SJSA1 (cell line): ENCODE results near the gene EPHB6. TPM values are rescaled to one million over a fixed set of nuclear protein-coding genes. Genes with fewer than 3 reads are reported as not detected.

Experiments
- DNase-seq, 2 experiments: peaks; one replicate each; pipeline ENCODE4 v3.0.0-alpha.2; 2015 to 2020; ENCODE audit warnings: low spot score in 2 of 2, low read depth in 1 of 2
- H3K27ac ChIP-seq: fragments of 250-450 bp; sonication (Bioruptor Pico); 2 replicates; pipeline ENCODE4 v1.5.1; 2020; ENCODE audit warnings: mild to moderate bottlenecking, moderate library complexity
- H3K27me3 ChIP-seq: fragments of 250-450 bp; sonication (Bioruptor Pico); replicated peaks from 2 replicates; pipeline ENCODE4 v1.5.1; 2020; ENCODE audit warnings: mild to moderate bottlenecking, moderate library complexity
- H3K36me3 ChIP-seq: fragments of 250-450 bp; sonication (Bioruptor Pico); 2 replicates; pipeline ENCODE4 v1.5.1; 2020; ENCODE audit warnings: mild to moderate bottlenecking
- H3K4me1 ChIP-seq: fragments of 250-450 bp; sonication (Bioruptor Pico); replicated peaks from 2 replicates; pipeline ENCODE4 v1.6.1; 2021; ENCODE audit warnings: mild to moderate bottlenecking
- H3K4me3 ChIP-seq: fragments of 250-450 bp; sonication (Bioruptor Pico); 2 replicates; pipeline ENCODE4 v1.5.1; 2020; ENCODE audit warnings: mild to moderate bottlenecking
- H3K9me3 ChIP-seq: fragments of 250-450 bp; sonication (Bioruptor Pico); replicated peaks from 2 replicates; pipeline ENCODE4 v1.5.1; 2020; ENCODE audit warnings: mild to moderate bottlenecking
- total RNA-seq: library from RNA; depleted of rRNA; stranded (reverse); fragments of >200 nt; shearing (Covaris generic); gene quantifications from 2 replicates; pipeline ENCODE4 v1.2.3, GENCODE V29; 2014

EPHB6 gene
- total RNA-seq, 1 experiment from 2014 or later, result 0.82 TPM

- Histone ChIP-seq H3K4me3 (no peak overlapping the region), H3K36me3 (no peaks in the 10 kb centered on the region), H3K27me3 (peaks cover 6% of the 10 kb centered on the region; the same call in 1 of the 2 replicates), H3K4me1 (no peaks in the 10 kb centered on the region), H3K27ac (no peak overlapping the region), H3K9me3 (no peaks in the 10 kb centered on the region)
- DNase-seq, result no peak
Observed at GRCh38 chr7:142863891-142864685, 9.2 kb downstream of the EPHB6 start.

GRCh38 chr7:142864980-142865747 is 10.3 kb downstream of the EPHB6 start:
- H3K4me3 ChIP-seq, result no peak overlapping the region
- no peaks in the 10 kb centered on the region for H3K36me3 ChIP-seq
- H3K27ac ChIP-seq, result no peak overlapping the region
- H3K27me3 ChIP-seq, result 0 out of 2 replicates have a peak, but pooled peaks cover 6% of the 10 kb centered on the region
- DNase-seq, result no peak
- H3K4me1 ChIP-seq, result no peaks in the 10 kb centered on the region
- no peaks in the 10 kb centered on the region for H3K9me3 ChIP-seq

GRCh38 chr7:142865766-142866165 is 10.9 kb downstream of the EPHB6 start:
- Histone ChIP-seq H3K4me3 (no peak overlapping the region), H3K36me3 (no peaks in the 10 kb centered on the region), H3K27ac (no peak overlapping the region), H3K4me1 (no peaks in the 10 kb centered on the region), H3K27me3 (0 out of 2 replicates have a peak, but pooled peaks cover 6% of the 10 kb centered on the region), H3K9me3 (no peaks in the 10 kb centered on the region)
- DNase-seq, result no peak

GRCh38 chr7:142866361-142867096 is 11.7 kb downstream of the EPHB6 start:
- DNase-seq, result peak in 1 of 2 experiments; percentile 40
- no peak overlapping the region for H3K27ac ChIP-seq
- no peaks in the 10 kb centered on the region for H3K36me3 ChIP-seq
- H3K4me1 ChIP-seq, result no peaks in the 10 kb centered on the region
- no peak overlapping the region for H3K4me3 ChIP-seq
- H3K9me3 ChIP-seq, result no peaks in the 10 kb centered on the region
- H3K27me3 ChIP-seq, result 0 out of 2 replicates have a peak, but pooled peaks cover under 1% of the 10 kb centered on the region

GRCh38 chr7:142867097-142867378 is 12.2 kb downstream of the EPHB6 start:
- no peaks in the 10 kb centered on the region for H3K36me3 ChIP-seq
- no peak overlapping the region for H3K27ac ChIP-seq
- no peaks in the 10 kb centered on the region for H3K9me3 ChIP-seq
- H3K4me1 ChIP-seq, result no peaks in the 10 kb centered on the region
- H3K27me3 ChIP-seq, result no peaks in the 10 kb centered on the region
- H3K4me3 ChIP-seq, result no peak overlapping the region
- DNase-seq, result no peak

- Histone ChIP-seq H3K36me3 (no peaks in the 10 kb centered on the region), H3K4me1 (no peaks in the 10 kb centered on the region), H3K9me3 (no peaks in the 10 kb centered on the region), H3K27ac (no peak overlapping the region), H3K27me3 (no peaks in the 10 kb centered on the region), H3K4me3 (no peak overlapping the region)
- peak in 1 of 2 experiments; percentile 34 for DNase-seq
Observed at GRCh38 chr7:142867398-142868187, 12.7 kb downstream of the EPHB6 start.

GRCh38 chr7:142868188-142868985 is 13.5 kb downstream of the EPHB6 start:
- Histone ChIP-seq H3K27me3 (no peaks in the 10 kb centered on the region), H3K27ac (no peak overlapping the region), H3K36me3 (no peaks in the 10 kb centered on the region), H3K4me1 (no peaks in the 10 kb centered on the region), H3K4me3 (no peak overlapping the region), H3K9me3 (no peaks in the 10 kb centered on the region)
- peak in 1 of 2 experiments; percentile 32 for DNase-seq

GRCh38 chr7:142868986-142869415 is 14.1 kb downstream of the EPHB6 start:
- Histone ChIP-seq H3K4me1 (no peaks in the 10 kb centered on the region), H3K36me3 (no peaks in the 10 kb centered on the region), H3K9me3 (no peaks in the 10 kb centered on the region), H3K4me3 (no peak overlapping the region), H3K27ac (no peak overlapping the region), H3K27me3 (no peaks in the 10 kb centered on the region)
- DNase-seq, result peak in 1 of 2 experiments; percentile 32

GRCh38 chr7:142869434-142869833 is 14.6 kb downstream of the EPHB6 start:
- no peaks in the 10 kb centered on the region for H3K27me3 ChIP-seq
- H3K36me3 ChIP-seq, result no peaks in the 10 kb centered on the region
- DNase-seq, result no peak
- H3K9me3 ChIP-seq, result no peaks in the 10 kb centered on the region
- no peak overlapping the region for H3K27ac ChIP-seq
- no peaks in the 10 kb centered on the region for H3K4me1 ChIP-seq
- no peak overlapping the region for H3K4me3 ChIP-seq

- Histone ChIP-seq H3K27me3 (no peaks in the 10 kb centered on the region), H3K4me1 (no peaks in the 10 kb centered on the region), H3K4me3 (no peak overlapping the region), H3K27ac (no peak overlapping the region), H3K9me3 (no peaks in the 10 kb centered on the region), H3K36me3 (no peaks in the 10 kb centered on the region)
- peak in 1 of 2 experiments; percentile 37 for DNase-seq
Observed at GRCh38 chr7:142870147-142870559, 15.3 kb downstream of the EPHB6 start.

- Histone ChIP-seq H3K4me1 (no peaks in the 10 kb centered on the region), H3K27ac (no peak overlapping the region), H3K27me3 (no peaks in the 10 kb centered on the region), H3K36me3 (no peaks in the 10 kb centered on the region), H3K4me3 (no peak overlapping the region), H3K9me3 (no peaks in the 10 kb centered on the region)
- peak in 1 of 2 experiments; percentile 32 for DNase-seq
Observed at GRCh38 chr7:142870566-142871259, 15.8 kb downstream of the EPHB6 start.
